DLD1 (cell line): ENCODE results near the gene DLGAP4.
"Not testable (repeated sequence)": the region's sequence is repeated elsewhere in the genome, so short reads cannot be mapped to it uniquely, and the experiment has no call there.

Experiments
- in situ Hi-C: cut with HindIII; loops from 2 replicates; pipeline ENCODE4 v1.10.0; 2017; ENCODE audit warnings: low sequenced_read_pairs

DLGAP4 gene

DNA sequence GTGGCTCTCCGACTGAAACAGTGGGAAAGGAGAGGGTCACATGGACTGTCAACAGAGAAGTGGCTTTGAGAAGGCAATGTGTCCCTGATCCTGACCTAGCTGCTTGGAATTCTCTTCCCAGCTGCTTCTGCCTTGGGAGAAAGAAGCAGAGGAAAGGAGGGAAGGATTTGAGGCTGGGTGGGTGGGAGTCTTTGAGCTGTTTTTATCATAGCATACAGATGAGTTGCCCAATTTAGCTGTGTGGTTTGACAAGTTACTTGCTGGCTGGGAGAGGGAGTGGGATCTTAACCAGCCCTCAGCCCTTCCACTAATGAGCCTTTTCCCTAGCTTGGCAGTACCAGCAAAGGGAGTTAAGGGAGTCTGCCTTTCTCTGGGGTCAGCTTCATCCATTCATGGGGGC, 184.1 kb downstream of the DLGAP4 start:
- in situ Hi-C loops = no loop called here

DNA sequence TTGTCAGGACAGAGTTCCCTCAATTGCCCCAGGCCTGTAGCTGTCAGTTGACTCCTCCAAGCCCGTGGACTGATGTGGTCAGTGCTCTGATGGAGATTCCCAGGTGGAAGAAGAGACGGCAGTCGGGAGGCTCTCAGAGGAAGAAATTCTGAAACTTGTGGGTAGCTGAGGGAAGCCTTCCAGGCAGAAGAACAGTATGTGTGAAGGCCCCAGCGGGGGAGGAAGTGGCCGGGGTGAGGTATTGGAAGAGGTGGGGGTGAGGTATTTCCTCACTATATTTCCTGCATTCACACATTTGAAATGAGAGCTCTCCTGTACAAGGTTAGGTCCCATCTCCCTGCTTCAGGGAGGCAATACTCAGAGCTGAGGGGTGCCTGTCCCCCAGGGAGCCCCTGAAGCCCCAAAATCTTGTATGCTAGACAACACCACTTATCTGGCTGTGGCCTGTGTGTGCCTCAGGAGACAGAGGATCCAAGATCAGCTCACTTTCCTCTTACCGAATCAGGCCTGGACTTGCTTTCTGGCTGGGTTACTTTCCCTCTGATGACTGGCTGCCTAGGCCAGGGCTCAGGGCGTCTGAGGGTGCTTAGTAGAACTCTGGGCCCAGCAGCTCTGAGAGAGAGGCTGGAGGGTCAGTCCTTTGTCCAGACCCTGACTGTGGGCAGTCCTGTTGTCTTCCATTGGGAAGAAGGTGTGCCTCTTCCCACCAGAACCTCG, 185.9 kb downstream of the DLGAP4 start:
- in situ Hi-C loops = no loop called here

DNA sequence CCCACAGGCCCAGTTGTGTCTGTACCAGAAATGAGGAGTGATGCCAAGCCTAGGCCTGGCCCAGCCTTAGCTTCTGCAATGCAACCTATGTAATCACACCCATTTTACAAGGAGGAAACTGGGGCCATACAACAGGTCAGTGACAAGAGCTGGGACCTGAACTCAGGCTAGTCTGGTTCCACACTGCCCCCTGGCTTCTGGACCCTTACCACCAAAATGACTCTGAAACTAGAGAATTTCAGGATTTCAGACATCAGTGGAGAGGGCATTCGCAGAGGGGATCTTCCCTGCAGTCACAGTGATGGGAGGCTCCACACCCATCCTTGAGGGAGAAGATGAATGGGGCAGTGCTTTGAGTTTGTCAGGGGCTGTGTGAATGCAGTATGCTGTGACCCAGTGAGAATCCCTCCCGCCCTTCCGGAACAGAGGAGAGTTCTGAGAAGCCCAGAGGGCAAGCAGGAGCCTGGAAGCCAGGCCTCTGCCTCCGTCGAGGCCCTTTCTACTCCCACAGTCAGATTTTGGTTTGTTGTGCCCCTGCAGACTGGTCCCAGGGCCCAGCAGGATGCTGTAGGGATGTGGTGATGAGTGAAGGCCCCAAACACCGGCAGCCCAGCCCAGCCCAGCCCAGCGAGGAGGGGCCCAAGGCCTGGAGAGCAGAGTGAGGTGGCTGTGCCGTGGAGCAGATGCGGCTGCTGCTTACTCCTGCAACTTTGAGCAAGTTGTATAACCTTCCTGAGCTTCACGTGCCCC, 187.1 kb downstream of the DLGAP4 start:
- in situ Hi-C loops = no loop called here

DNA sequence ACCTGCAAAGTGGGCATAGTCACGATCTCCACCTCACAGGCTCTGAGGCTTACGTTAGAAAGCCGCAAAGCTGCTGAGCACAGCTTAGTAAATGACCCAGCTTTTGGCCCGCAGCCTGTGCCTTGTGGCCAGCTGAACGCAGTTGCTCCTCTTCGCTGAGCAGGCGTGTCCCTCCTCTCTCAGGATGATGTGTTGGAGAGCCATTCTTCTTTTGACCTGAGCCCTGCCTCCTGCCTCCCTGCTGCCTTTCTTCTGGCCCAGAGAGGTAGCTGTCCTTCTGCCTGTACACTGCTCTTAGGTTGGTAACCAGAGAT, 187.6 kb downstream of the DLGAP4 start:
- in situ Hi-C loops = no loop called here

DNA sequence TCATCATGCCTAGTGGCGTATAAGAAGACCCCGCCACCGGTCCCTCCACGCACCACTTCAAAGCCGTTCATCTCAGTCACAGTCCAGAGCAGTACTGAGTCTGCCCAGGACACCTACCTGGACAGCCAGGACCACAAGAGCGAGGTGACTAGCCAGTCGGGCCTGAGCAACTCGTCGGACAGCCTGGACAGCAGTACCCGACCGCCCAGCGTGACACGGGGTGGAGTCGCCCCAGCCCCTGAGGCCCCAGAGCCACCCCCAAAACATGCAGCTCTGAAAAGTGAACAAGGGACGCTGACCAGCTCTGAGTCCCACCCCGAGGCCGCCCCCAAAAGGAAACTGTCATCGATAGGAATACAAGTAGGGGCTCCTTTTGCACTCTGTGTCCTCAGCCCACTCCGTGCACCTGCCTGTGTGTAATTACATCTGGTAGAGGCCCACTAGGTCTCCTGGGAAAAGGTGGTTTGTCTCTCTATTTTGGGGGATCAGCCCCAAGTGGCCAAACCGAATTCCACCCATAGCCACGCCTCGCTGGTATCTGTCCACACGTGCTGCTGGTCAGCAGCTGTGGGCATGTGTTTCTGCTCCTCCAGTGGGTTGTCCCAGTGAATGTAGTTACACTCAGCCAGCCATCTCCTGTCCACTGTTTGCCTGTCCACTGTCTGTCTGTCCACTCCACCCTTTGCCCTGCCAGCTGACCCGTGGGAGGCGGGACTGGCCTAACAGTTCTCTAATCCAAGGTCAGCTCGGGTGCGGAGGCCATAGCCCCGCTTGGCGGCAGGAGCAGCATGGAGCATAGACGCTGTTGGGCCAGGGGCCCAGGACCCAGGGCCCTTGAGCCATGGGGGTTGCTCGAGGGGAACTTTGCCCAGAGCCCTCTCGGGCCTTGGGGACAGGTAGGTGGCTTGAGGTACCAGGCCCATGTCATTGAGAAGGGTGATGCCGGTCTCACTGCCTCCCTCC, 190.8 kb downstream of the DLGAP4 start:
- in situ Hi-C loops = no loop called here

DNA sequence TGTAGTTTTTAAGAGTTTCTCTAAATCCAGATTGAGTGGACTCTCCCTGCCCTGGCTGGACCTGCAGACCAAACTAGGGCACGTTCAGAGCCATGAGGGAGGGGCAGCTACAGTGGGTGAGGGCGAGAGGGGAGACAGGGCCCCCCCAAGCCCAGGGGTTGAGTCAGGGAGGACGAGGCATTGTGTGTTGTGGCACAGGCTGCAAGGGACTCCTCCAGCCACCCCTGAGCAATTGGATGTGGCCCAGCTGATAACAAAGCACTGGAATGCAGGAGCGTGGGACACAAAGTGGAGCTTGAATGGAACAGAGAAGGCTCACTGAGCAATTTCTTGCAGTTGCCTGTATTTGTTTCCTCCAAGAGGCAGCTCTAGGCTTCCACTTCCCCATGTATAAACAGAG, 191.7 kb downstream of the DLGAP4 start:
- in situ Hi-C loops = no loop called here

DNA sequence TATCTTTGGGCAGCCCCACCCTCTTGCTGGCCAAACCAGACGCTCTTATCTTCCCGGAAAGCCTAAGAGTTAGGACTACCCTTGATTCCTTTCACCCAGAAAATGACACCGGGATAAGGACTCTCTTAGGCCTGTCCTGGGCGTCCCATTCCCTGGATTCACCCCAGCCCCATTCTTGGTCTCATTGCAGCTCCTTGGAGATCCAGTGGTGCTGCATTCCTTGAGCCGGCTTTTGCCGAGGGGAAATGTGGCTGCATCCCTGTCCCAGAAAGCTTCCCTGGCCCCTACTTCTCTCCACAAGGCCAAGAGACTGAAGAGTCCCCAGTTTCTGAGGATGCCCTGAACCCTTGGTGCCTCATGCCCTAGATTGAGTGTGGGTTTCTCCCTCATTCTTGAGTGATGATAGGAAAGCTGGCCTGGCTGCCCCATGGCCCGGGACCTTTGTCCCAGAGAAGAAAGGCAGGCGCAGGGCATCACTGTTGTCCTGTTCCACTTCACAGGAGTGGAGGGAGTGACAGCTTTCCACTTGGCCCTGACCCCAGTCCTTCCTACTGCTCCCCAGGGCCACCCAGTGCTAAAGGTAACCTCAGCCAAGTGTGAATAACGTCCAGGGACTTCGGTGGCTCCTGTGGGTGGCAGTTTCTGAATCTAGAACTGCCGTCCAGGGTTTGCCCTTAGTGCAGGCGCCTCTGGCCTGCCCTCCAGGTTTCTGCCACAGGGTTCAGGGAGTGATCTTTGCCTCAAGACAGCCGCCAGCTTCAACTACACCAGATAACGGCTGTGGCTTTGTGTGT, 192.4 kb downstream of the DLGAP4 start:
- in situ Hi-C loops = no loop called here

DNA sequence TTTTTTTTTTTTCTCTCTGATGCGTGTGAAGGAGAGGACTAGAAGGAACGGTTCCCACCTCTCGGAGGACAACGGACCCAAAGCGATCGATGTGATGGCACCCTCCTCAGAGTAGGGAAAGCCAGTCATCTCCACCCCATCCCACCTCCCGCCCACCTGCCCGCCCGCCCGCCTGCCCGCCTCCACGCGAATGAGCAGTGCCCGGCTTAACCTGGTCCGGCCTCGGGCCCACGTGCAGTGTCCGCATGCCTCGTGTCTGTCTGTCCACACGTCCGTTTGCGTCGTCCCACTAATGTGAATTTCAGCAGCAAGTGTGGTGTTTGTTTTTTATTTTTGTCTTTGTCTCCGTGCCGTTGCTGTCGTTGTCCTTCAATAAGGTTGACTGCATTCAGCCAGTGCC, 193.1 kb downstream of the DLGAP4 start:
- in situ Hi-C loops = no loop called here

DNA sequence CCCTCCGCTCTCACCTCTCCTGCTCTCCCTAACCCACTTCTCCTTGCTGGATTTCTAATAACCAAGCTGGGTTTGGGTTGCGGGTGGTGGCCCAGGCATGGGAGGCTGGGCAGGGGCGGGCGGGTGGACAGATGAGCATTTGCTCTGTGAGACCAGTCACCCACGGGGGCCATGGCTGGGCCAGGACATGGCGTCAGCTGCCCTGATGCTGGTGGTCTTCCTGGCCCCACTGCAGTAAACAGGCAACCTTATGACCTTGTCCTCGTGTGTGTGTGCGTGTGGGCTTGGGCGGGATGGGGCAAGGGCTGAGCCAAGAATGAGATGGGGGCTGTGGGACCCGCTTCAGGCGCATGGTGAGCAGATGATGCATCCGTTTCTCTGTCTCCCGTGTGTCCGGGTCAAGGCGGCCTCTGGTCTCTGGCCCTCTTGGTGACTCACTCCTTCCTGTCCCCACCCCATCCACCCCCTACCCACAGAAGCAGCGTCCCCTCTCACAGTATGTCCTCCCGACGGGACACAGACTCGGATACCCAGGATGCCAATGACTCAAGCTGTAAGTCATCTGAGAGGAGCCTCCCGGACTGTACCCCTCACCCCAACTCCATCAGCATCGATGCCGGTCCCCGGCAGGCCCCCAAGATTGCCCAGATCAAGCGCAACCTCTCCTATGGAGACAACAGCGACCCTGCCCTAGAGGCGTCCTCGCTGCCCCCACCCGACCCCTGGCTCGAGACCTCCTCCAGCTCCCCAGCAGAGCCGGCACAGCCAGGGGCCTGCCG, 193.8 kb downstream of the DLGAP4 start:
- in situ Hi-C loops = no loop called here

DNA sequence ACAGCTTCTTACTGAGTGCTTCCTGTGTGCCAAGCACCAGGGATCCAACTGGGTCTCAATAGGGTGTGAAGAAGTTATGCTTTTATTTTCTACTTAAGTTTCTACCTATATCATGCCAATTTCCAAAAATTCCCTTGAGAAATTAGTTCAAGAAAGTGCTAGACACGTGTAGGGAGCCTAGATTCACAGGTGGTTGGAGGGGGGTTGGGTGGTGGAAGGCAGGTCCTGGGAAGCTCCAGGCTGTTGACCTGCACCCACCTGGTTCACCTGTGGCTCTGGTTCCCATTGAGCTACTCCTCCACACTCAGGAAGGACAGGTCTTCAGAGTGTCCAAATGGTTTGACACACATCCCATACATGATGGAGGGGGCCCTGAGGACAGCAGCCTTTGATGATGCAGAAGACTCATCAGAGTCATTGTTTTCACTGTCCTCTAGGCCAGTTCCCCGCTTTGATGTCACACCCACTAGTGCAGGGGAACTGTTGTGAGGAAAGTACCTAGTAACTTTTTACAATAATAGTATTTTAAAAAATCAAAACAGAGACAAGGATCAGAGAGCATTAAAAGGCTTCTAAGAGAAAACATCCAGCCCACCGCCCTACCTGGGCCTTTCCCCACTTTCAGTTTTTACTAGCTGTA, 195.3 kb downstream of the DLGAP4 start:
- in situ Hi-C loops = no loop called here

DNA sequence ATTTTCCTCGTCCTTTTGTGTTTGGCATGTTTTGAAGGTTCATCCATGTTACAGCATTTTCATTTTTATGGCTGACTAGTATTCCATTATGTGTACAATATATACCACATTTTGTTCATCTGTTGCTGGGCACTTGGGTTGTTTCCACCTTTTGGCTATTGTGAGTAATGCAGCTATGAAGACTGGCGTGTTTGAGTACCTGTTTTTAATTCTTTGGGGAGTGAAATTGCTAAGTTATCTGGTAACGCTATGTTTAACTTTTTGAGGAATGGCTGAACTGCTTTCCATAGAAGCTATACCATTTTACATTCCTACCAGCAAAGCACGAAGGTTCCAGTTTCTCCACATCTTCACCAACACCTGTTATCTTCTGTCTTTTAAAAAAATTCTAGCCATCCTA, 198.2 kb downstream of the DLGAP4 start:
- in situ Hi-C loops = no loop called here

DNA sequence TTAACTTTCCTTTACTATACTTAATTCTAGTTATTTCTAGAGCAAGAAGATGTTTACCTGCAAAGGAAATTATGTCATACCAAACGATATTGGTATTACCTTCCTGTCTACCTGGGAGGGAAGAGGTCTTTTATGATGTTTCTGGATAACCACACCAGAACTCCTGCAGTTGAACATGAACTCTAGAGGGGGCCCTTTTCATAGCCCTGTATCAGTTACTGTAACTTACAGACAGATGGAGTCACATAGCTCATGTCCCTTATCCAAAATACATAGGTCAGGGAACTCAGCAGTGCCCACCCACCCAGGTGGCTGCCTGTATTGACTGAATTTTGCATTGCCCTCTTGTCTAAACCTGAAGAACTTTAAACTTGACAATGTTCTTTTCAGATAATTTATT, 200.1 kb downstream of the DLGAP4 start:
- in situ Hi-C loops = no loop called here

DNA sequence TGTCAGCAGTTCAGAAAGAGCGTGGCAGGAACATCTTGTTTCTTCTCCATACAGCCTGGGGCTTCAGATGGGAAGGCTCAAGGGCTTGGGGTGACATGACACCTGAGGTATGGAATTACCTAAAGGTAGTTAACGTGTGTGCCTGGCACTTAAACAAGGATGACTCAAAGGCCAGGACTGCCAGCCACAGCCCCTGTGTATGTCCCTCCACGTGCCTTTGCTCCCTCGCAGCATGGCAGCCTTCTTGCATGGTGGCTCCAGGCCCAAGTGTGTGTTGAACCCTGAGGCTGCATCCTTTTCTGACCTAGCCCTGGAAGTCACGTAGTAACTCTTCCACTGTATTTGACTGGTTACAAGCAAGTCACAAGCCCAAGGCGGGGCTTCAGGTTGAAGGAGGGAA, 201.6 kb downstream of the DLGAP4 start:
- in situ Hi-C loops = no loop called here

DNA sequence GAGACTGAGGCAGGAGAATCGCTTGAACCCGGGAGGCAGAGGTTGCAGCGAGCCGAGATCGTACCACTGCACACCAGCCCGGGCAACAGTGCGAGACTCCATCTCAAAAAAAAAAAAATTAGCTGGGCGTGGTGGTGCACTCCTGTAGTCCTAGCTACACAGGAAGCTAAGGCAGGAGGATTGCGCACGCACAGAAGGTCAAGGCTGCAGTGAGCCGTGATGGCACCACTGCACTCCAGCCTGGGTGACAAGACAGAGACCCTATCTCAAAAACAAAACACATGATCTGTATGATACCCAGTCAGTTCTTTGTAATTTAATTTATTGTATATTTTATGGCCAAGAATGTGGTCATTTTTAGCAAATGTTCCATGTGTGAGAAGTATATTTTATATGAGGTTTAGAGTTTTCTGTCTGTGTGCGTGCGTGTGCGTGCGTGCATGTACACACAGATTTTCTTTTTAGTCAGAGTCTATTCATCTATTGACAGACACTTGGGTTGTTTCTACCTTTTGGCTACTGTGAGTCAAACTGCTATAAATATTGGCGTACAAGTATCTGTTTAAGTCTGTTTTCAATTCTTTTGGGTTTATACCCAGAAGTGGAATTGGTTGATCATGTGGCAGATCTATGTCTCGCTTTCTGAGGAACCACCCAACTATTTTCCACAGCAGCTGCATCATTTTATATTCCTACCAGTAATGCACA, 213.0 kb downstream of the DLGAP4 start:
- in situ Hi-C loops = no loop called here

DNA sequence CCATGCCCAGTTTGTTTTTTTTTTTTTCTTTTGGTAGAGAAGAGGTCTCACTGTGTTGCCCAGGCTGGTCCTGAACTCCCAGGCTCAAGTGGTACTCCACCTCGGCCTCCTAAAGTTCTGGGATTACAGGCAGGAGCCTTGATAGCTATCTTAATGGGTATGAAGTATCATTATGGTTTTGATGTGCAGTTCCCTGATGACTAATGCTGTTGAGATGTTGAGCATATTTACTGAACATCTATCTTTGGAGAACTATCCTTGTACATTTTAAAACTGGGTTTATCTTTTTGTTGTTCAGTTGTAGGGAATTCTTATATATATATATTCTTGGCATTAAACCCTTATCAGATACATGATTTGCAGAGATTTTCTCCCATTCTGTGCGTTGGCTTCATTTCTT, 213.8 kb downstream of the DLGAP4 start:
- in situ Hi-C loops = no loop called here

DNA sequence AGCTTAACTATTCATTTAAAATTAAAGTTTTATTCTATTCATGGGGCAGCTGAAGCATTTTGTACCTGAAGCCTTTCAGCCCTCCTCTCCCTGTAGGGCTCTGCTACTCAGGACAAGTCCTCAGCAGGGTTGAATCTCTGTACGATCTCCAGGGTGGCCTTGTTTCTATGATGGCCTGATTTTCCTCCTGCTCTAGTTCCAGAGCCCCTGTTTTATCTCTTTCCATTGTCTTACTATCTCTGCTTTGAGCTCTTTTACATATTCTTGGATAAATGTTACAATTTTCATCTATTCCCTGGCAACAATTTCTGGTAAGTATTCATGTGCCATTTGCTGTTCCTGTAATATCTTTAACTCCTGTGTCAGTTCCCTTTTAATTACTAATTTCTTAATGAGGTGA, 215.4 kb downstream of the DLGAP4 start:
- in situ Hi-C loops = no loop called here

DNA sequence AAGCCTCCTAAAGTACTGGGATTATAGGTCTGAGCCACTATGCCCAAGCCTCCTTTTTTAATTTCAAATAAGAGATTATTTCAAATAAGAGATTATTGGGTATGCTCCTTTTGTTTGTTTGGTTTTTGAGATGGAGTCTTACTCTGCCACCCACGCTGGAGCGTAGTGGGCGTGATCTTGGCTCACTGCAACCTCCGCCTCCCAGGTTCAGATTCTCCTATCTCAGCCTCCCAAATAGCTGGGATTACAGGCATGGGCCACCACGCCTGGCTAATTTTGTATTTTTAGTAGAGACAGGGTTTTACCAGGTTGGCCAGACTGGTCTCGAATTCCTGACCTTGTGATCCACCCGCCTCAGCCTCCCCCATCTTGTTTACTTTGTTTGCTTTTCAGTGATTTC, 216.3 kb downstream of the DLGAP4 start:
- in situ Hi-C loops = not testable (repeated sequence)

DNA sequence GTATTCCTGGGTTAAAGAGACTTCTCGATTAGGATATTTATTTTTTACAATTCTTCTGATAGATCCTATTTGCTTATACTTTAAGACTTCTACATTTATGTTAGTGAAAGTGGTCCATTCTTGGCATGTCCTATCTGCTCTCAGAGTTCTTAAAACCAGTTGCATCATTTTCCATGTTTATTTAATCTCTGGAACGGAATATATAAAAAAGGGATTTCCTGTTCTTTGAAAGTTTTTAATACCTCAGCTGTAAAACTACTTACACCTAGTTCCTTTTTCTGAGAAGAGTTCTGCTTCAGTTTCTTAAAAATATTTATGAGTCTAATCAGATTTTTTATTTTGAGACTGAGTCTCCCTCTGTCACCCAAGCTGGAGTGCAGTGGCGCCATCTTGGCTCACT, 217.2 kb downstream of the DLGAP4 start:
- in situ Hi-C loops = no loop called here
